Measurements from ENCODE around the gene PEF1. TPM values are rescaled to one million over a fixed set of nuclear protein-coding genes. Genes with fewer than 3 reads are reported as not detected.

PEF1 gene
- total and polyA plus RNA-seq, 2 experiments from 2014 or later: 70.7 to 85.5 TPM

GRCh38 chr1:31624309-31624708, 20.4 kb downstream of the PEF1 start:
- H3K79me2 ChIP-seq: no peaks in the 10 kb centered on the region
- H2AFZ ChIP-seq: no peak overlapping the region
- H3K27me3 ChIP-seq: no peaks in the 10 kb centered on the region
- H3K4me2 ChIP-seq: no peak overlapping the region
- H3K4me3 ChIP-seq: no peak overlapping the region
- no peaks in the 10 kb centered on the region for H3K9me2 ChIP-seq (replicated peaks; ENCODE audit: insufficient read depth)
- peaks cover 3% of the 10 kb centered on the region for H3K4me1 ChIP-seq (ENCODE audit: insufficient read depth)
- no peaks in the 10 kb centered on the region for H3K9me3 ChIP-seq (ENCODE audit: low read depth)
- WGBS (ENCODE audit: low lambda C conversion rate, missing lambda C conversion rate): 96% methylated on average over 5 of the region's 5 CpGs
- H4K20me1 ChIP-seq (ENCODE audit: insufficient read depth, poor library complexity, severe bottlenecking): no peaks in the 10 kb centered on the region
- DNase-seq (ENCODE audit: low spot score): no peak
- H3K36me3 ChIP-seq (replicated peaks; ENCODE audit: insufficient read depth, low read depth): no peaks in the 10 kb centered on the region
- TF ChIP-seq EZH2phosphoT487 (IDR thresholded peaks at IDR 0.05; ENCODE audit: low read depth, severe bottlenecking, unreplicated experiment): no peak
- TF ChIP-seq, protein P1, sequence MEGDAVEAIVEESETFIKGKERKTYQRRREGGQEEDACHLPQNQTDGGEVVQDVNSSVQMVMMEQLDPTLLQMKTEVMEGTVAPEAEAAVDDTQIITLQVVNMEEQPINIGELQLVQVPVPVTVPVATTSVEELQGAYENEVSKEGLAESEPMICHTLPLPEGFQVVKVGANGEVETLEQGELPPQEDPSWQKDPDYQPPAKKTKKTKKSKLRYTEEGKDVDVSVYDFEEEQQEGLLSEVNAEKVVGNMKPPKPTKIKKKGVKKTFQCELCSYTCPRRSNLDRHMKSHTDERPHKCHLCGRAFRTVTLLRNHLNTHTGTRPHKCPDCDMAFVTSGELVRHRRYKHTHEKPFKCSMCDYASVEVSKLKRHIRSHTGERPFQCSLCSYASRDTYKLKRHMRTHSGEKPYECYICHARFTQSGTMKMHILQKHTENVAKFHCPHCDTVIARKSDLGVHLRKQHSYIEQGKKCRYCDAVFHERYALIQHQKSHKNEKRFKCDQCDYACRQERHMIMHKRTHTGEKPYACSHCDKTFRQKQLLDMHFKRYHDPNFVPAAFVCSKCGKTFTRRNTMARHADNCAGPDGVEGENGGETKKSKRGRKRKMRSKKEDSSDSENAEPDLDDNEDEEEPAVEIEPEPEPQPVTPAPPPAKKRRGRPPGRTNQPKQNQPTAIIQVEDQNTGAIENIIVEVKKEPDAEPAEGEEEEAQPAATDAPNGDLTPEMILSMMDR (IDR thresholded peaks at IDR 0.05; ENCODE audit: poor library complexity): no peak
- no peak for TF ChIP-seq EZH2 (IDR thresholded peaks at IDR 0.05; ENCODE audit: borderline replicate concordance)
- no peak overlapping the region for H3K27ac ChIP-seq

DNA sequence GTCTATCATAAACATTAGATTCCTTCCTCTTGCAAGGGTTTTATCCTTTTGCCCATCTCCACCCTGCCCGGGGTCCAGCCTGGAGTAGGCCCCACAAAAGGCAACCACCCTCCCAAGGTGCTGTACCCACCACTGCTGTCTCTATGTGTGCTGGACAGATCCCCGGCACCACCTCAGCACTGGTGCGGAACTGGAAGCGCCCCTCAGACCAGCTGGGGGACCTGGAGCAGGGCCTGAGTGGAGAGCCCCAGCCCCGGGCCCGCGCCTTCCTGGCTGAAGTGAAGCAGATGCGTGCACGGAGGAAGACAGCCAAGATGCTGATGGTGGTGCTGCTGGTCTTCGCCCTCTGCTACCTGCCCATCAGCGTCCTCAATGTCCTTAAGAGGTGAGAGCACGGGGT, 21.3 kb downstream of the PEF1 start:
- H3K36me3 ChIP-seq (replicated peaks; ENCODE audit: insufficient read depth, low read depth): no peaks in the 10 kb centered on the region
- H3K9me2 ChIP-seq (replicated peaks; ENCODE audit: insufficient read depth): no peaks in the 10 kb centered on the region
- no peaks in the 10 kb centered on the region for H3K27me3 ChIP-seq
- no peak overlapping the region for H3K4me3 ChIP-seq
- no peaks in the 10 kb centered on the region for H4K20me1 ChIP-seq (ENCODE audit: insufficient read depth, poor library complexity, severe bottlenecking)
- H3K4me2 ChIP-seq: no peak overlapping the region
- no peak overlapping the region for H3K27ac ChIP-seq
- H3K9me3 ChIP-seq (ENCODE audit: low read depth): no peaks in the 10 kb centered on the region
- no peak overlapping the region for H2AFZ ChIP-seq
- DNase-seq (ENCODE audit: low spot score): no peak
- peaks cover 3% of the 10 kb centered on the region for H3K4me1 ChIP-seq (ENCODE audit: insufficient read depth)
- WGBS (ENCODE audit: low lambda C conversion rate, missing lambda C conversion rate): 96% methylated on average over 12 of the region's 12 CpGs
- TF ChIP-seq EZH2phosphoT487 (IDR thresholded peaks at IDR 0.05; ENCODE audit: low read depth, severe bottlenecking, unreplicated experiment) (no peak), EZH2 (IDR thresholded peaks at IDR 0.05; ENCODE audit: borderline replicate concordance) (no peak)
- TF ChIP-seq, protein P1 (IDR thresholded peaks at IDR 0.05; ENCODE audit: poor library complexity): no peak
- H3K79me2 ChIP-seq: no peaks in the 10 kb centered on the region

DNA sequence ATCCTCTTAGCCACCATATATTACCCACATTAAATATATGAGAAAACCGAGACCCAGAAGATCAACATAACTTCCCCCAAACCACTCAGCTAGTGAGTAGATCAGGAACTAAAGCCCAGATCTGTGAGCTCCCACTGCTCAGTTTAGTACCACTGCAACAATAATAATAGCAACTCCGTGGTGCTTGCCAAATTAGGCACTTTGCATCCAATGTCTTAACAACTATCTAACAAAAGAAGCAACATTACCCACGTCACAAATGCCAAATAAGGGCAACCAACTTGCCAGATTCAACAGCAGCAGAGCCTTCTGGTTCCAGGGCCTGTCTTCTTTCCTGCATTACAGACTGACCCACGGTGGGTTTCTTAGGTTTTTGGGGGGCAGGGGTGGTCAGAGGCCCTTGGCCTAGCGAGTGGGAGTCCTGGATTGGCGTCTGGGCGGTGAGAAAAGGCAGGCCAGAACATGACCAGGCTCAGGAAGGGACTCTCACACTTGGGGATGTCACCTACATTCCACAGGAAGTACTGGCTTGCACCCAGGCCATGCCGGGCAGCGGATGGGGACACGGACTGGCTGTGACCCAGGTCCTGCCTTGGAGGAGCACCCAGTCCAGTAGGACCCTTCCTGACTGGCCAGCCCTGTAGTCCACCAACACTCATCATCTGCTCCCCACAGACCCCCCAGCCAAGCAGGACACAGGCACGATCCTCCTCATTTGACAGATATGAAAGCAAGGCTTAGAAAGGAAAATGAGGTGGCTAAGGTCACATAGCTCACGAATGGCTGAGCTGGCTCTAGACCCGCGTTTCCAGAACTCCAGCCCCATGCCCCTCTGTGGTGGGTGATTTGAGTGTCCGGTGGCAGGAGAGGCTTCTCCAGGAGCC, 22.6 kb downstream of the PEF1 start:
- no peaks in the 10 kb centered on the region for H3K79me2 ChIP-seq
- H3K36me3 ChIP-seq (replicated peaks; ENCODE audit: insufficient read depth, low read depth): no peaks in the 10 kb centered on the region
- no peak overlapping the region for H3K4me3 ChIP-seq
- H3K4me2 ChIP-seq: no peak overlapping the region
- no peak for DNase-seq (ENCODE audit: low spot score)
- peaks cover 3% of the 10 kb centered on the region for H3K27me3 ChIP-seq
- H2AFZ ChIP-seq: no peak overlapping the region
- 90% methylated on average over 15 of the region's 15 CpGs for WGBS (ENCODE audit: low lambda C conversion rate, missing lambda C conversion rate)
- peaks cover 3% of the 10 kb centered on the region for H3K4me1 ChIP-seq (ENCODE audit: insufficient read depth)
- no peaks in the 10 kb centered on the region for H4K20me1 ChIP-seq (ENCODE audit: insufficient read depth, poor library complexity, severe bottlenecking)
- H3K27ac ChIP-seq: no peak overlapping the region
- no peaks in the 10 kb centered on the region for H3K9me3 ChIP-seq (ENCODE audit: low read depth)
- no peaks in the 10 kb centered on the region for H3K9me2 ChIP-seq (replicated peaks; ENCODE audit: insufficient read depth)
- TF ChIP-seq EZH2 (IDR thresholded peaks at IDR 0.05; ENCODE audit: borderline replicate concordance): no peak
- TF ChIP-seq EZH2phosphoT487 (IDR thresholded peaks at IDR 0.05; ENCODE audit: low read depth, severe bottlenecking, unreplicated experiment): no peak
- TF ChIP-seq, protein P1 (IDR thresholded peaks at IDR 0.05; ENCODE audit: poor library complexity): no peak
